ENCODE results near the gene HNRNPLL. TPM values are rescaled to one million over a fixed set of nuclear protein-coding genes. Genes with fewer than 3 reads are reported as not detected.

Gene HNRNPLL
- total and polyA plus RNA-seq, 10 donors = 4.8 to 53.4 (median 33.9) TPM

GRCh38 chr2:38601463-38602135 is 1.1 kb downstream of the HNRNPLL start:
- Histone ChIP-seq H3K9me3 (no peaks in the 10 kb centered on the region), H3K27ac (peak overlapping the region; percentile 79 to 97 (median 94)), H3K4me1 (peaks cover 14 to 87% (median 49%) of the 10 kb centered on the region in 6 donors), H3K36me3 (no peaks in the 10 kb centered on the region), H3K4me3 (peak overlapping the region; percentile 54 to 90 (median 80)), H3K27me3 (replicated peaks in 1 of 7) (peaks cover 0 to 40% (median 1%) of the 10 kb centered on the region in 7 donors)
- WGBS, 5 donors = 1 to 2% (median 1%) methylated on average over 22 to 25 of the region's 25 CpGs
- TF ChIP-seq CTCF (IDR thresholded peaks at IDR 0.05 in 8 of 11, conservative IDR thresholded peaks at IDR 0.05 in 3 of 11) = no peak
- TF ChIP-seq POLR2A (IDR thresholded peaks at IDR 0.05) = no peak
- TF ChIP-seq POLR2AphosphoS5 (IDR thresholded peaks at IDR 0.05) = peak in 1 of 3 donors; percentile 1
- no peak for DNase-seq
- intact Hi-C loops (cut with DNase I; ENCODE audit: low total_unique reads) = no loop called here

DNA sequence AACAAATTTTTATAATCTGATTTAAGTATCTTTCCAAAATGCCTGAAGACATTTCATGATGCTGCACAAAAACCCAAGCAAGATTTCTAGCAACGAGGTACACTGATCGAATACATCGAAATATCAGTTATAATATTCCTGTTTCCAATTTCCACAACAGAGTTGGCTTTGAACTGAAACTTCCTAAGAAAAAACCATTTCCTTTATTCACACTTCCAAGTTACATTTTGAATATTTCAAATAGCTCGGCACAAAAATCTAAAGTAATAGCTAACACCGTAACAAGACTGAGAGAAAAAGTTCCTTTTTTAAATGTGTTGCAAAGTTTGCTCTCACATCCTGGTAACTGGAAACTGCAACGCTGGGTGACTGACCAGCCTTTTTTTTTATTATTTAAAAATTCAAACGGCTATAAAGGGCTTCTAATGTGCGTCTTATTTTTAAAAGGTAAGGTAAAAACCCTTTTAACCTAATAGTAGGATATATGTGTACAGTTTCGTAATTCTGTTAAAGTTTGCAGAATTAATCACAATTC is 1.7 kb downstream of the HNRNPLL start:
- H3K4me1 ChIP-seq = peaks cover 14 to 93% (median 52%) of the 10 kb centered on the region in 6 donors

GRCh38 chr2:38600242-38600891 is 2.4 kb downstream of the HNRNPLL start:
- Histone ChIP-seq H3K27me3 (replicated peaks in 1 of 7) (peaks cover 0 to 28% (median 0%) of the 10 kb centered on the region in 7 donors), H3K36me3 (no peaks in the 10 kb centered on the region), H3K9me3 (no peaks in the 10 kb centered on the region), H3K4me1 (peaks cover 14 to 99% (median 52%) of the 10 kb centered on the region in 6 donors), H3K4me3 (peak overlapping the region in 7 of 8 donors; percentile 54 to 90 (median 81)), H3K27ac (peak overlapping the region in 7 of 8 donors; percentile 91 to 97 (median 95))
- TF ChIP-seq CTCF (IDR thresholded peaks at IDR 0.05 in 8 of 11, conservative IDR thresholded peaks at IDR 0.05 in 3 of 11) (no peak), POLR2A (IDR thresholded peaks at IDR 0.05) (no peak)
- 58 to 78% (median 69%) methylated on average over 15 of the region's 15 CpGs for WGBS, 5 donors
- no peak for DNase-seq
- intact Hi-C loops (cut with DNase I; ENCODE audit: low total_unique reads) = no loop called here

More for the DNA sequence above, 1.7 kb downstream of the HNRNPLL start:
- Histone ChIP-seq H3K4me3 (peak overlapping the region; percentile 54 to 90 (median 80)), H3K27ac (peak overlapping the region in 7 of 8 donors; percentile 91 to 97 (median 95)), H3K36me3 (no peaks in the 10 kb centered on the region), H3K9me3 (no peaks in the 10 kb centered on the region), H3K27me3 (replicated peaks in 1 of 7) (peaks cover 0 to 34% (median 0%) of the 10 kb centered on the region in 7 donors)
- intact Hi-C loops (cut with DNase I; ENCODE audit: low total_unique reads) = no loop called here
- no peak for DNase-seq
- 21 to 38% (median 27%) methylated on average over 9 of the region's 9 CpGs for WGBS, 5 donors
- TF ChIP-seq POLR2AphosphoS5 (IDR thresholded peaks at IDR 0.05) = no peak

DNA sequence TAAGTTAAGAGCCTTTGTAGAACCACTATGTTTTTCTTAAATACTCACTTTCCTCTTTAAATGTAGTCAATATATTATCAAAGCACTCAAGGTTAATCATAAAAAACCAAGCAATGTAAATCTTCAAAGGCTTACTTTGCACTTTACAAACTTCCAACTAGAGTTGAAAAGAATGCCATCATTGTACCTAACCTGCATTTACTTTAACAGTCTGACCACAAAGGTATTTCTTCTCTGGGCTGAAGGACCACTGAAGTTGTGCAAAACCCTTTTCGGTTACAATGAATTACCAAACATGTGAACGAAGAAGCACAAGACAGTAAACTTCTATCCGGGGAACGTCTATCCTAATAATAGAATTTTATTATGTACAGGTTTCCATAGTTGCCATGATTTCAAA is 3.0 kb downstream of the HNRNPLL start:
- H3K27me3 ChIP-seq (replicated peaks in 1 of 7) = peaks cover 0 to 23% (median 0%) of the 10 kb centered on the region in 7 donors
- H3K36me3 ChIP-seq = no peaks in the 10 kb centered on the region
- TF ChIP-seq CTCF (IDR thresholded peaks at IDR 0.05 in 8 of 11, conservative IDR thresholded peaks at IDR 0.05 in 3 of 11) (no peak), POLR2A (IDR thresholded peaks at IDR 0.05) (no peak), POLR2AphosphoS5 (IDR thresholded peaks at IDR 0.05) (no peak)
- H3K9me3 ChIP-seq = no peaks in the 10 kb centered on the region
- peak overlapping the region in 4 of 8 donors; percentile 79 to 90 (median 84) for H3K4me3 ChIP-seq
- WGBS, 5 donors = 46 to 75% (median 58%) methylated on average over 4 of the region's 4 CpGs
- H3K4me1 ChIP-seq = peaks cover 14 to 100% (median 54%) of the 10 kb centered on the region in 6 donors
- no peak for DNase-seq
- intact Hi-C loops (cut with DNase I; ENCODE audit: low total_unique reads) = no loop called here
- H3K27ac ChIP-seq = peak overlapping the region in 5 of 8 donors; percentile 91 to 96 (median 95)
